ENCODE measurements around the gene HES4.
"Not testable (repeated sequence)": the region's sequence is repeated elsewhere in the genome, so short reads cannot be mapped to it uniquely, and the experiment has no call there.

Gene HES4

GRCh38 chr1:978835-979743 is 20.8 kb downstream of the HES4 start:
- DNase-seq (ENCODE audit: low read depth): no peak

GRCh38 chr1:978069-978834 is 21.6 kb downstream of the HES4 start:
- no peak for DNase-seq (ENCODE audit: low read depth)

DNA sequence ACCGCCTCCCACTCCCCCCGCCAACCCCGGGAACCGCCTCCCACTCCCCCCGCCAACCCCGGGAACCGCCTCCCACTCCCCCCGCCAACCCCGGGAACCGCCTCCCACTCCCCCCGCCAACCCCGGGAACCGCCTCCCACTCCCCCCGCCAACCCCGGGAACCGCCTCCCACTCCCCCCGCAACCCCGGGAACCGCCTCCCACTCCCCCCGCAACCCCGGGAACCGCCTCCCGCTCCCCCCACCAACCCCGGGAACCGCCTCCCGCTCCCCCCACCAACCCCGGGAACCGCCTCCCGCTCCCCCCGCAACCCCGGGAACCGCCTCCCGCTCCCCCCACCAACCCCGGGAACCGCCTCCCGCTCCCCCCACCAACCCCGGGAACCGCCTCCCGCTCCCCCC is 23.1 kb downstream of the HES4 start:
- DNase-seq (ENCODE audit: low read depth): not testable (repeated sequence)

- DNase-seq (ENCODE audit: low read depth): peak; percentile 80
Measured at GRCh38 chr1:975896-976683, 23.8 kb downstream of the HES4 start.

- no peak for DNase-seq (ENCODE audit: low read depth)
Measured at GRCh38 chr1:975365-975764, 24.5 kb downstream of the HES4 start.

- DNase-seq (ENCODE audit: low read depth): no peak
Measured at GRCh38 chr1:974687-975328, 25.1 kb downstream of the HES4 start.

- DNase-seq (ENCODE audit: low read depth): no peak
Measured at GRCh38 chr1:974293-974640, 25.6 kb downstream of the HES4 start.

GRCh38 chr1:973459-974292 is 26.2 kb downstream of the HES4 start:
- no peak for DNase-seq (ENCODE audit: low read depth)

DNA sequence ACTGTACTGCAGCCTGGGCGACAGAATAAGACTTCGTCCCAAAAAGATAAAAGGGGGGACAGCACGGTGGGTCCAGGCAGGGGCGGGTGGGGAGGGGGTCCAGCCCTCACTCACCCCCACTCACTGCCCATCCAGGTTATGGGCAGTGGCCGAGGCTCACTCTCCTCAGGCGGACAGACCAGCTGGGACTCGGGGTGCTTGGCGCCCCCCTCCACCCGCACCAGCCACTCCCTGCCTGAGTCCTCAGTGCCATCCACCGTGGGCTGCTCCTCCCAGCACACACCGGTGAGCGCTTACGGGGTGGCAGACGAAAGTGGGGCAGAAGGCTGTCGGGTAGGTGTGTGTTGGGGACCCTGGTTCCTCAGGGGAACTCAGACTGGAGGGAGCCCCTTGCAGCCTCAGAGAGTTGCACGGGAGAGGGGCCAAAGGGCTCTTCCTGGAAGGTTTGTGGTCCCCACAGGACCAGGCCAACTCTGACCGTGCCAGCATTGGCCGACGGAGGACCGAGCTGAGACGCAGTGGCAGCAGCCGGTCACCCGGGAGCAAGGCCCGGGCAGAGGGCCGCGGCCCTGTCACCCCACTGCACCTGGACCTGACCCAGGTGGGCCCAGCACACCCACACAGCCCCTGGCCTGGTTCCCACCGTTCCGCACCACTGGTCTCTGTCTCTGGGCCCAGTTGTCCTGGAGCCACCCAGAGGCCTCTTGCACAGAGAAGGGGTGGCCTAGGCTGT is 27.0 kb downstream of the HES4 start:
- DNase-seq (ENCODE audit: low read depth): no peak

DNA sequence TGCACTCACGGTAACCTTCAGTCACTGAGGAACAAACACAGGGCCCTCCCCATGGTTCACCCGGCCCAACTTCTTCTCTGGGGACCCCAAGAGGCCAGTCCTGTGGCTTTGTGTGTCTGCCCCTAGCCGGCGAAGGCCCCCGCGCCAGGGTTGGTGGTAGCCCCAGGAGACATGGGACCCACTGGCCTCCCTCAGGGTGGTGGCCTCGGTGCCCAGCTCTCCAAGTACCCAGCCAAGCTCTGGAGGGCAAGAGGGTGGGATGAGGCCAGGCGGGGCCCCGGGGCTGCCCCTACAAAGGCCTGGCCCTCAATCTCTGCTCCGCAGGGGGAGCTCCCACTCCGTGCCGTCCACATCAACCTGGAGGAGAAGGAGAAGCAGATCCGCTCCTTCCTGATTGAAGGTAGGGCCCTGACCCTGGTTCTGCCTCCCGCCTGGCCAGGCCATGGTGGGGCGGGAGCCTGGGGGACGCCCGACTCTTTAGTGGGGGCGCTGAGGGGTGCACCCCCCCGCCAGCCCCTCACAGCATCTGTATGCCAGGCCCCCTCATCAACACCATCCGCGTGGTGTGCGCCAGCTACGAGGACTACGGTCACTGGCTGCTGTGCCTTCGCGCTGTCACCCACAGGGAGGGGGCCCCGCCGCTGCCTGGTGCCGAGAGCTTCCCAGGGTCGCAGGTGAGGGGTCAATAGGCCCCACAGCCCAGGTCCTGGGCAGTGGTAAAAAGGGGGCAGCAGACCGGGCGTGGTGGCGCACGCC is 28.0 kb downstream of the HES4 start:
- DNase-seq (ENCODE audit: low read depth): no peak

GRCh38 chr1:970973-971730 is 28.7 kb downstream of the HES4 start:
- DNase-seq (ENCODE audit: low read depth): no peak

DNA sequence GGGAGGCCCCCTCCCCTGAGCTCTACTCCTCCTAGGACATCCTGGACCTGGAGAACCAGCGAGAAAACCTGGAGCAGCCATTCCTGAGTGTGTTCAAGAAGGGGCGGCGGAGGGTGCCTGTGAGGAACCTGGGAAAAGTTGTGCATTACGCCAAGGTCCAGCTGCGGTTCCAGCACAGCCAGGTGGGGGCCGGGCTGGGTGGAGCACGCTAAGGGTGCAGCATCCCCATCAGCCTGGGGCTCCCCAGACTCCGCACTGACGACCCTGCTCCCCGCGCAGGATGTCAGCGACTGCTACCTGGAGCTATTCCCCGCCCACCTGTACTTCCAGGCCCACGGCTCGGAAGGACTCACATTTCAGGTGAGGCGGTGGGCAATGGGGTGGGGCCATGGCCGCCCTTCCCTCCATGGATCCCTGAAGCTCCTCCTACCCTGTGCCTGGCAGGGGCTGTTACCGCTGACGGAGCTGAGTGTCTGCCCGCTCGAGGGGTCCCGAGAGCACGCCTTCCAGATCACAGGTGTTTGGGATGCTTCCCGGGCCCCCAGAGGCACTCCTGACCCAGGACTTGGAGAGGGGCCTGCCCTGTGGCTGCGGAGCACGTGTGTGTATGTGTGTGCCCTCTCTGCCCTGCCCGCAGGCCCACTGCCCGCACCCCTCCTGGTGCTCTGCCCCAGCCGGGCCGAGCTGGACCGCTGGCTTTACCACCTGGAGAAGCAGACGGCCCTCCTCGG is 29.5 kb downstream of the HES4 start:
- DNase-seq (ENCODE audit: low read depth): no peak

DNA sequence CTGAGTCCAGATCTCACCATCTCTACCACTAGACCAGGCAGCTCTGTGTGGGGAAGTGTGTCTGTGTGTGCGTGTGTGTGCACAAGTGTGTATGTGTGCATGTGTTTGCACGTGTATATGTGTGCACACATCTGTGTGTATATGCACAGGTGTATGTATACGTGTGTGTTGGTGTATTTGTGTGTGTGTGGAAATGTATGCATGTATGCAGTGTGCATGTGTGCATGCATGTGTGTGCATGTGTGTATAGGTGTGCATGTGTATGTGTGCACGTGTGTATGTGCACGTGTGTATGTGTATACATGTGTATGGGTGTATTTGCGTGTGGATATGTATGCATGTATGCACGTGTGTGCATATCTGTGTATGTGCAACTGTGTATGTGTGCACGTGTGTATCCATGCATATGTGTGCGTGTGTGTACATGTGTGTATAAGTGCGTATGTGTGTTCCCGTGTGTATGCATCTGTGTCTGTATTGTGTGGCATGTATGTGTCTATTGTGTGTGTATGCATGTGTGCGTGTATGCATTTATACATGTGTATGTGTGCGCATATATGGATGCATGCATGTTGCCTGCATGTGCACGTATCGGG is 30.5 kb downstream of the HES4 start:
- no peak for DNase-seq (ENCODE audit: low read depth)

GRCh38 chr1:967466-968343 is 32.2 kb downstream of the HES4 start:
- no peak for DNase-seq (ENCODE audit: low read depth)

- DNase-seq (ENCODE audit: low read depth): peak; percentile 85
Measured at GRCh38 chr1:966704-967300, 33.1 kb downstream of the HES4 start.

- DNase-seq (ENCODE audit: low read depth): peak; percentile 85
Measured at GRCh38 chr1:966135-966703, 33.7 kb downstream of the HES4 start, which contains the start of gene PLEKHN1. TSS of gene PLEKHN1 (plus strand) at chr1:966482. CDS start at chr1:966532, 50 bp downstream.

All from ELR (cell line).